MM.1S (cell line): ENCODE measurements around the gene GPR17.

Experiments used
- EZH2 ChIP-seq: fragments of 300-600 bp; sonication (generic); optimal IDR thresholded peaks from 2 replicates; pipeline ENCODE3; 2017; ENCODE audit warnings: low read depth, mild to moderate bottlenecking, antibody characterized with exemption, low read length, mixed read lengths
- TF ChIP-seq, protein P1 (sequence below): fragments of 300-600 bp; sonication (generic); IDR thresholded peaks from 2 replicates; pipeline ENCODE4 v1.5.1; 2016; ENCODE audit warnings: antibody characterized with exemption, low read length, mixed read lengths

DNA sequence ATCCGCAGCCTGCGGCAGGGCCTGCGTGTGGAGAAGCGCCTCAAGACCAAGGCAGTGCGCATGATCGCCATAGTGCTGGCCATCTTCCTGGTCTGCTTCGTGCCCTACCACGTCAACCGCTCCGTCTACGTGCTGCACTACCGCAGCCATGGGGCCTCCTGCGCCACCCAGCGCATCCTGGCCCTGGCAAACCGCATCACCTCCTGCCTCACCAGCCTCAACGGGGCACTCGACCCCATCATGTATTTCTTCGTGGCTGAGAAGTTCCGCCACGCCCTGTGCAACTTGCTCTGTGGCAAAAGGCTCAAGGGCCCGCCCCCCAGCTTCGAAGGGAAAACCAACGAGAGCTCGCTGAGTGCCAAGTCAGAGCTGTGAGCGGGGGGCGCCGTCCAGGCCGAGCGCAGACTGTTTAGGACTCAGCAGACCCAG lies 5.4 kb downstream of the GPR17 start:
- no peak for TF ChIP-seq EZH2
- TF ChIP-seq, protein P1, sequence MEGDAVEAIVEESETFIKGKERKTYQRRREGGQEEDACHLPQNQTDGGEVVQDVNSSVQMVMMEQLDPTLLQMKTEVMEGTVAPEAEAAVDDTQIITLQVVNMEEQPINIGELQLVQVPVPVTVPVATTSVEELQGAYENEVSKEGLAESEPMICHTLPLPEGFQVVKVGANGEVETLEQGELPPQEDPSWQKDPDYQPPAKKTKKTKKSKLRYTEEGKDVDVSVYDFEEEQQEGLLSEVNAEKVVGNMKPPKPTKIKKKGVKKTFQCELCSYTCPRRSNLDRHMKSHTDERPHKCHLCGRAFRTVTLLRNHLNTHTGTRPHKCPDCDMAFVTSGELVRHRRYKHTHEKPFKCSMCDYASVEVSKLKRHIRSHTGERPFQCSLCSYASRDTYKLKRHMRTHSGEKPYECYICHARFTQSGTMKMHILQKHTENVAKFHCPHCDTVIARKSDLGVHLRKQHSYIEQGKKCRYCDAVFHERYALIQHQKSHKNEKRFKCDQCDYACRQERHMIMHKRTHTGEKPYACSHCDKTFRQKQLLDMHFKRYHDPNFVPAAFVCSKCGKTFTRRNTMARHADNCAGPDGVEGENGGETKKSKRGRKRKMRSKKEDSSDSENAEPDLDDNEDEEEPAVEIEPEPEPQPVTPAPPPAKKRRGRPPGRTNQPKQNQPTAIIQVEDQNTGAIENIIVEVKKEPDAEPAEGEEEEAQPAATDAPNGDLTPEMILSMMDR, result no peak
